Right lobe of liver (tissue), 6 donors: Measurements from ENCODE around the gene DRC1. TPM values are rescaled to one million over a fixed set of nuclear protein-coding genes. Genes with fewer than 3 reads are reported as not detected.

Source experiments
- ATAC-seq, 4 donors: fragments of 200-7000 bp; cut with Tn5 transposase; one replicate each; pipeline ENCODE4 v1.9.1; 2020; ENCODE audit warnings: mild to moderate bottlenecking in 4 of 4, moderate library complexity in 4 of 4
- DNase-seq, 3 donors: peaks; one replicate each; pipeline ENCODE4 v3.0.0-alpha.2; 2020
- H3K27ac ChIP-seq, 3 donors: fragments of 200-600 bp; one replicate each; pipeline ENCODE4 v1.8.0; 2022
- H3K27me3 ChIP-seq, 2 donors: fragments of 200-600 bp; one replicate each; pipeline ENCODE4 v1.8.0; 2022
- H3K36me3 ChIP-seq, 4 donors: fragments of 200-600 bp; sonication (generic) in 1 of 4; one replicate each; pipeline versions ENCODE4 v1.5.1 to v1.8.0; 2017 to 2022; ENCODE audit warnings: control low read depth in 1 of 4
- H3K4me1 ChIP-seq, 4 donors: fragments of 200-600 bp; sonication (generic) in 1 of 4; one replicate each; pipeline versions ENCODE4 v1.5.1 to v1.8.0; 2017 to 2022; ENCODE audit warnings: control low read depth in 1 of 4
- H3K4me3 ChIP-seq, 3 donors: fragments of 200-600 bp; one replicate each; pipeline ENCODE4 v1.8.0; 2022
- H3K9me3 ChIP-seq, 4 donors: fragments of 200-600 bp; sonication (generic) in 1 of 4; one replicate each; pipeline versions ENCODE4 v1.5.1 to v1.8.0; 2017 to 2022; ENCODE audit warnings: control low read depth in 1 of 4
- POLR2A ChIP-seq: fragments of 450-650 bp; IDR thresholded peaks from one replicate; pipeline ENCODE4 v1.6.1; 2017; ENCODE audit warnings: antibody characterized with exemption, mild to moderate bottlenecking
- WGBS: methylation state at CpG from one replicate; pipeline ENCODE4 v1.1.6; 2018; ENCODE audit warnings: low coverage, low lambda C conversion rate; ENCODE audit not compliant: insufficient coverage; ENCODE audit errors: missing lambda C conversion rate; 5-methylcytosine and 5-hydroxymethylcytosine counted together
- intact Hi-C, 2 donors: fragments of 100-400 bp; cut with DNase I; formaldehyde crosslinking; loops; one replicate each; pipeline versions ENCODE4 v1.11.2 to v1.14.1; 2022
- total RNA-seq, 6 experiments: library from RNA; depleted of rRNA in 2 of 6; stranded (reverse); fragments of >200 nt in 2 of 6; fragmentation: NEBNext Ultra II Directional in 3 of 6; extraction: Animal tissue kit (Norgen Biotek cat#: 25700) in 3 of 6; gene quantifications; one replicate each; pipeline versions ENCODE4 v1.1.0 to v1.2.4, GENCODE V29; 2016 to 2023
- TF ChIP-seq, protein P1 (sequence below), 4 donors: fragments of 200-600 bp in 3 of 4; fragments of 450-650 bp in 1 of 4; IDR thresholded peaks; one replicate each; pipeline versions ENCODE4 v1.5.1 to v1.8.0; 2016 to 2022; ENCODE audit warnings: antibody characterized with exemption in 4 of 4, mild to moderate bottlenecking in 2 of 4
- donor health status: DM: no; HTN: yes; CAD: no.
- donor health status: DM: no; HTN: no; CAD: no.
- donor health status: DM: no; HTN: no; CAD: no.
- donor health status: DM: no; HTN: yes; CAD: no.
- donor health status: DM: no; HTN: yes; CAD: no.

DRC1 gene
- total RNA-seq, 6 experiments from 2014 or later = 0.31 TPM; not detected in 4

DNA sequence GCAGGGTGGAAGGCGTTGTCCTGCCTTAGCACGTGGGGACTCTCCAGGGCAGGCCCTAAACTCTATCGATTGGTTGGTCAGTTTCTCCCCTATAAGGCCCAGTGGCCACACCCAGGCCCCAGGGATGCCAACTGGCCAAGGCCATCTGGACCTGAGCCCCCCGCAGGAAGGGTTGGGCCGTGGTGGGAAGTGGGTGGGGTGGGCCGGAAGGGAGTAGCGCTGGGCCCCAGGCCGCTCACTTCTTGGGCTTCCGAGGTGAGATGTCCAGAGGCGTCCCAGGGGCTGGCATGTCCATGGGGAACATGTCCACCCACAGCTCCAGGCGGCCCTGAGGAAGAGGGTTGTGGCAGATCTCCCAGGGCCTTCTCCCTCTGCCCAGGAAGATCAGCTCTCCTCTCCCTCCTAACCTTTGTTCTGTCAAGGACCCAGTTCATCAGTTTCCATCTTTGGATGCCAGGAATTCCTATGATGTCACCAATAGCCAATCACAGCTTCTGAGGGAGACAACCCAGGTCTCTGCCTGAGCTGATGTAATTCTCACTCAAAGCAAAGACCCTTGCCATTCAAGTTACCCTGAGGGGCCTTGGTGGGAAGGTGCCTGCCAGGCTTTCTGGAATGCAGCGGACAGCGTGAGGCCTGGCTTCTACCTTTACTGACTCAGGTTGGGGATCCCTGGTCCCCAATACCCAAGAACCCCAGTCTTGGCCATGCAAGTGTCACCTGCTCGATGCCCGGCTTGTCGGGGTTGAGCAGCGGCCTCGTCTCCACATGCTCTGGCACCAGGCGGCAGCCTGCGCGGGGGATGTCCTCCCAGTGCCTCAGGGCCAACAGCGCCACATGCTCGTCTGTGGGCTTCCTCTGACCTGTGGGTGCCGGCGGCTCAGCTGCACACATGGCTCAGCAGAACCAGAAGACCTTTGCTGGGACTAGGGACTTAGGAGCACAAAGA lies 61.8 kb downstream of the DRC1 start:
- Histone ChIP-seq H3K4me3 (no peak overlapping the region), H3K27ac (no peak overlapping the region), H3K36me3 (no peaks in the 10 kb centered on the region), H3K9me3 (no peaks in the 10 kb centered on the region), H3K27me3 (no peaks in the 10 kb centered on the region), H3K4me1 (no peaks in the 10 kb centered on the region)
- DNase-seq = peak in 2 of 3 donors; percentile 43 to 51
- no peak for ATAC-seq
- TF ChIP-seq, protein P1, sequence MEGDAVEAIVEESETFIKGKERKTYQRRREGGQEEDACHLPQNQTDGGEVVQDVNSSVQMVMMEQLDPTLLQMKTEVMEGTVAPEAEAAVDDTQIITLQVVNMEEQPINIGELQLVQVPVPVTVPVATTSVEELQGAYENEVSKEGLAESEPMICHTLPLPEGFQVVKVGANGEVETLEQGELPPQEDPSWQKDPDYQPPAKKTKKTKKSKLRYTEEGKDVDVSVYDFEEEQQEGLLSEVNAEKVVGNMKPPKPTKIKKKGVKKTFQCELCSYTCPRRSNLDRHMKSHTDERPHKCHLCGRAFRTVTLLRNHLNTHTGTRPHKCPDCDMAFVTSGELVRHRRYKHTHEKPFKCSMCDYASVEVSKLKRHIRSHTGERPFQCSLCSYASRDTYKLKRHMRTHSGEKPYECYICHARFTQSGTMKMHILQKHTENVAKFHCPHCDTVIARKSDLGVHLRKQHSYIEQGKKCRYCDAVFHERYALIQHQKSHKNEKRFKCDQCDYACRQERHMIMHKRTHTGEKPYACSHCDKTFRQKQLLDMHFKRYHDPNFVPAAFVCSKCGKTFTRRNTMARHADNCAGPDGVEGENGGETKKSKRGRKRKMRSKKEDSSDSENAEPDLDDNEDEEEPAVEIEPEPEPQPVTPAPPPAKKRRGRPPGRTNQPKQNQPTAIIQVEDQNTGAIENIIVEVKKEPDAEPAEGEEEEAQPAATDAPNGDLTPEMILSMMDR (IDR thresholded peaks at IDR 0.05) = no peak
- TF ChIP-seq POLR2A = no peak
- intact Hi-C loops = no loop called here
- WGBS = 100% methylated on average over 2 of the region's 25 CpGs

DNA sequence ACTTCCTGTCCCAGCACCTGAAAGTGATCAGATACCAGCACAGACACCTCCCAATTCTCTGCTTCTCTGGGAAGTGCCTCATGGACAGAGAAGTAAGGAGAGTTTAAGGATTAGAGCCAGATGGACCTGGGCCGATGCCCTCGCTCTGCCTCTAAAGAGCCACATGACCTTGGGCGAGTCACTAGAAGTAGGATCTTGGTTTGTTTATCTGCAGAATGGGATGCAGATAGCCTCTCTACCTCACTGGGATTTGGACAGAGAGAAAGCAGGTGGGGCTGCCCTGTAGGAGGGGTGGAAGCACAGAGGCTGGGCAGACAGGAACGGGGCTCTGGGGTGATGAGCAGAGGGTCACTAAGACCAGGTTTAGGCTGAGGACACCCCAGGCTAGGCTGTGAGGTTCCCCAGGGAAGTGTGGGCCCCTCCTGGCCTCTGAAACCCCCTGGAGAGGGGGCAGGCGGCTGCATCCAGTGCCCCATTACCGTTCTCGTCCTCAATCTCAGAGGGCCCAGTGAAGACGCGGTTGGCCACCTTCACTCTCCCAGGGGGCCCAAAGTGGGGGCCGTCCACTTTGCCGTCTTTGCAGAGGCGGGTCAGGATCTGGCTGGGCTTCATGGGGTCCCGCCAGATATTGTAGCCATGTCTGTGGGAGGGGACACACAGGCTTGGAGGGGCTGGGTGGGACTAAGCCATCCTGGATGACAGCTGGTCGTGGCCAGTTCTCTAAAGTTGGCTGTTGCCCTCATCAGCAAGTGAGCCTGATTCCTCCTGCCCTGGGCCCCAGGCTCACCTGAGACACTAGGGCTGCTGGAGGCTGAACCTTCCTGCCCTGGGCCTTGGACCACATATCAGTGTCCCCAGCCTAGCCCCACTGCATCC lies 62.9 kb downstream of the DRC1 start:
- TF ChIP-seq, protein P1 (IDR thresholded peaks at IDR 0.05) = no peak
- no peak for TF ChIP-seq POLR2A
- H3K9me3 ChIP-seq = no peaks in the 10 kb centered on the region
- no peak overlapping the region for H3K27ac ChIP-seq
- no peaks in the 10 kb centered on the region for H3K27me3 ChIP-seq
- intact Hi-C loops = no loop called here
- 86% methylated on average over 1 of the region's 14 CpGs for WGBS
- ATAC-seq (no peak), DNase-seq (peak in 2 of 3 donors; percentile 38 to 43)
- no peaks in the 10 kb centered on the region for H3K4me1 ChIP-seq
- H3K4me3 ChIP-seq = no peak overlapping the region
- no peaks in the 10 kb centered on the region for H3K36me3 ChIP-seq

DNA sequence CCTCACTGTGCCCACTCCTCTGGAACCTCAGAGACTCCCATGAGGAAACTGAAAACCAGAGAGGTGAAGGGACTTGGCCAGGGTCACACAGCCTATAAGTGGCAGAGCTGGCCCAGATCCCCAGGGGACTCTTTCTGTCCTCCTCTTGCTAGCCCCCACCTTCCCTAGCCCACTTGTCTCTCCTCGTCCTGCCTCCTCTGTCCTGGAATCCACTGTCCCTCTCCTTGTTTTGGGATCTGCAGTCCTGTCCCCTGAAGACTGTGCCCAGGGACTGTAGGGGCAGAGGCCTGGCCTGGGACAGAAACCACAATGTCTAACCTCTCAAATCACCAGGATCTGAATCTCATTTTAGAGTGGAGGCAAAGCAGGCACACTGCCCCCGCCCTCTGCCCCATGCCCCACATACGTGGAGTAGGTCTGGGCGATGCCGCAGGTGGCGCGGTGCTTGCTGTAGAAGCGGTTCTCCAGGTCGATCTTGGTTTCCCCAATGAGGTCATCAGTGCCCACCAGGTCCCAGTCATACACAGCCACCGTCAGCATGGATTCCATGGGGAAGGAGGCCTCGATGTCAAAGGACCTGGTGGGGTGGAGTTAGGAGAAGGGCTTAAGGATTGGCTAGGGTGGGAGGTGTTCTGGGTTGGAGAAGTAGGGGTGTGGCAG lies 63.7 kb downstream of the DRC1 start:
- WGBS = 95% methylated on average over 8 of the region's 11 CpGs
- ATAC-seq (no peak), DNase-seq (peak in 1 of 3 donors; percentile 35)
- TF ChIP-seq POLR2A = no peak
- TF ChIP-seq, protein P1 (IDR thresholded peaks at IDR 0.05) = no peak
- intact Hi-C loops = no loop called here
- H3K27ac ChIP-seq = no peak overlapping the region
- H3K36me3 ChIP-seq = no peaks in the 10 kb centered on the region
- H3K4me1 ChIP-seq = no peaks in the 10 kb centered on the region
- no peaks in the 10 kb centered on the region for H3K27me3 ChIP-seq
- H3K9me3 ChIP-seq = no peaks in the 10 kb centered on the region
- H3K4me3 ChIP-seq = no peak overlapping the region

DNA sequence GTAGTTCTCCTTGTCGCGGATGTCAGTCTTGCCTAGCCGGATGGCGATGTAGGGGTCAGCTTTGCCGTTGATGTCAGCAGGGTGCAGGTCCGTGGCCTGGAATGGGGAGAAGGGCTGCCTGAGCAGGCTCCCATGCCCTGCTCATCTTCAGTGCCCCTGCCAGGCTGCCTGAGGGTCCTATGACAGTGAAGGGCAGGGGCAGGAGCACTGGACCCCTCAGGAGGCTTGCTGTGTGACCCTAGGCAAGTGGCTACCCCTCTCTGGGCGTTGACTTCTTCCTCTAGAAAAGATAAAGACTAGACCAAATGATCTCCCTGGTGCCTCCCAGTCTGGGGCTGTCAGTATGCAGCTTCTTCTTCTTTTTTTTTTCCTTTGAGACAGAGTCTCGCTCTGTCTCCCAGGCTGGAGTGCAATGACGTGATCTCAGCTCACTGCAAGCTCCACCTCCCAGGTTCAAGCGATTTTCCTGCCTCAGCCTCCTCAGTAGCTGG lies 64.3 kb downstream of the DRC1 start:
- intact Hi-C loops = no loop called here
- Histone ChIP-seq H3K9me3 (no peaks in the 10 kb centered on the region), H3K27me3 (no peaks in the 10 kb centered on the region), H3K4me1 (no peaks in the 10 kb centered on the region), H3K27ac (no peak overlapping the region), H3K4me3 (no peak overlapping the region), H3K36me3 (no peaks in the 10 kb centered on the region)
- DNase-seq (peak in 1 of 3 donors; percentile 38), ATAC-seq (no peak)
- no peak for TF ChIP-seq POLR2A
- TF ChIP-seq, protein P1 (IDR thresholded peaks at IDR 0.05) = no peak
- WGBS = 80% methylated on average over 2 of the region's 10 CpGs
